Mesenchymal stem cell (in vitro differentiated cells and primary cell): ENCODE results near the gene IGSF10.

Experiments
- DNase-seq: peaks from one replicate; pipeline ENCODE4 v3.0.0-alpha.2; 2013
- H2AFZ ChIP-seq: one replicate; pipeline ENCODE4 v1.6.1; 2013; ENCODE audit warnings: low read depth, mild to moderate bottlenecking, control low read depth, inconsistent platforms, low read length, moderate library complexity
- H2AK5ac ChIP-seq: 2 replicates; pipeline ENCODE4 v1.6.1; 2013; ENCODE audit warnings: low read length, moderate library complexity, mild to moderate bottlenecking, inconsistent platforms; ENCODE audit not compliant: severe bottlenecking
- H2BK120ac ChIP-seq: one replicate; pipeline ENCODE4 v1.6.1; 2013; ENCODE audit warnings: low read depth, mild to moderate bottlenecking, inconsistent platforms, low read length, moderate library complexity
- H2BK12ac ChIP-seq, 2 experiments: one replicate each; pipeline ENCODE4 v1.6.1; 2013; ENCODE audit warnings: inconsistent platforms in 2 of 2, low read length in 2 of 2, mild to moderate bottlenecking in 2 of 2, moderate library complexity in 2 of 2, control low read depth in 1 of 2
- H2BK15ac ChIP-seq: one replicate; pipeline ENCODE4 v1.6.1; 2013; ENCODE audit warnings: mild to moderate bottlenecking, low read depth, inconsistent platforms; ENCODE audit not compliant: poor library complexity, severe bottlenecking
- H2BK5ac ChIP-seq: 2 replicates; pipeline ENCODE4 v1.6.1; 2013; ENCODE audit warnings: low read depth, mild to moderate bottlenecking, low read length, control low read depth, inconsistent platforms; ENCODE audit not compliant: poor library complexity, severe bottlenecking
- H3K14ac ChIP-seq, 2 experiments: one replicate each; pipeline ENCODE4 v1.6.1; 2013; ENCODE audit warnings: inconsistent platforms in 2 of 2, low read length in 2 of 2, control low read depth in 1 of 2, mild to moderate bottlenecking in 1 of 2, moderate library complexity in 1 of 2
- H3K18ac ChIP-seq, 2 experiments: one replicate each; pipeline ENCODE4 v1.6.1; 2013; ENCODE audit warnings: inconsistent platforms in 2 of 2, low read length in 2 of 2, control low read depth in 1 of 2, low read depth in 1 of 2, mild to moderate bottlenecking in 1 of 2
- H3K23ac ChIP-seq, 2 experiments: one replicate each; pipeline ENCODE4 v1.6.1; 2013; ENCODE audit warnings: inconsistent platforms in 2 of 2, low read length in 2 of 2, mild to moderate bottlenecking in 2 of 2, moderate library complexity in 2 of 2, control low read depth in 1 of 2
- H3K27ac ChIP-seq: 2 replicates; pipeline ENCODE4 v1.5.1; 2013; ENCODE audit warnings: mild to moderate bottlenecking, moderate library complexity, low read length, control low read depth, inconsistent platforms; ENCODE audit not compliant: poor library complexity, severe bottlenecking
- H3K27me3 ChIP-seq, 2 experiments: 2 replicates each; pipeline versions ENCODE4 v1.6.1 to v1.7.0; 2013; ENCODE audit warnings: low read length in 2 of 2, mild to moderate bottlenecking in 2 of 2, moderate library complexity in 2 of 2, control low read depth in 1 of 2, inconsistent platforms in 1 of 2; ENCODE audit not compliant: control insufficient read depth in 1 of 2, insufficient read depth in 1 of 2
- H3K36me3 ChIP-seq, 2 experiments: 2 replicates each; pipeline versions ENCODE4 v1.6.1 to v1.7.0; 2013; ENCODE audit warnings: low read length in 2 of 2, control low read depth in 1 of 2, inconsistent platforms in 1 of 2, low read depth in 1 of 2, mild to moderate bottlenecking in 1 of 2; ENCODE audit not compliant: insufficient read depth in 2 of 2, control insufficient read depth in 1 of 2
- H3K4ac ChIP-seq, 2 experiments: one replicate each; pipeline ENCODE4 v1.6.1; 2013; ENCODE audit warnings: inconsistent platforms in 2 of 2, low read length in 2 of 2, mild to moderate bottlenecking in 2 of 2, moderate library complexity in 2 of 2, control low read depth in 1 of 2, low read depth in 1 of 2
- H3K4me1 ChIP-seq: 2 replicates; pipeline ENCODE4 v1.6.1; 2013; ENCODE audit warnings: low read depth, low read length, control low read depth; ENCODE audit not compliant: control insufficient read depth, insufficient read depth
- H3K4me2 ChIP-seq: 2 replicates; pipeline ENCODE4 v1.6.1; 2013; ENCODE audit warnings: low read length, mild to moderate bottlenecking, inconsistent platforms; ENCODE audit not compliant: poor library complexity, severe bottlenecking
- H3K4me3 ChIP-seq, 2 experiments: 2 replicates each; pipeline versions ENCODE4 v1.5.1 to v1.7.0; 2013; ENCODE audit warnings: low read length in 2 of 2, mild to moderate bottlenecking in 2 of 2, control low read depth in 1 of 2, low read depth in 1 of 2; ENCODE audit not compliant: insufficient read depth in 1 of 2
- H3K79me1 ChIP-seq: replicated peaks from 2 replicates; pipeline ENCODE4 v1.6.1; 2013; ENCODE audit warnings: mild to moderate bottlenecking, control low read depth, low read length, inconsistent platforms; ENCODE audit not compliant: poor library complexity, severe bottlenecking
- H3K9ac ChIP-seq: 2 replicates; pipeline ENCODE4 v1.7.0; 2013; ENCODE audit warnings: mild to moderate bottlenecking, low read length, moderate library complexity
- H3K9me3 ChIP-seq: 2 replicates; pipeline ENCODE4 v1.7.0; 2013; ENCODE audit warnings: mild to moderate bottlenecking, low read length; ENCODE audit not compliant: control insufficient read depth
- H4K8ac ChIP-seq: one replicate; pipeline ENCODE4 v1.6.1; 2013; ENCODE audit warnings: inconsistent platforms, mild to moderate bottlenecking, low read length, moderate library complexity
- H4K91ac ChIP-seq: one replicate; pipeline ENCODE4 v1.6.1; 2013; ENCODE audit warnings: mild to moderate bottlenecking, low read length, inconsistent platforms
- WGBS: methylation state at CpG from one replicate; pipeline ENCODE4 v1.1.7; 2013; ENCODE audit warnings: mixed read lengths; 5-methylcytosine and 5-hydroxymethylcytosine counted together

IGSF10 gene

GRCh38 chr3:151480492-151480891 is 19.6 kb upstream of the IGSF10 start:
- H3K23ac ChIP-seq: no peak overlapping the region
- H2AK5ac ChIP-seq: no peak overlapping the region
- H2BK5ac ChIP-seq: no peak overlapping the region
- H4K8ac ChIP-seq: no peak overlapping the region
- H3K27me3 ChIP-seq: peaks cover 0 to 3% of the 10 kb centered on the region in 2 experiments
- no peak for DNase-seq
- no peak overlapping the region for H3K4ac ChIP-seq
- H3K18ac ChIP-seq: no peak overlapping the region
- peaks cover 2% of the 10 kb centered on the region for H3K4me1 ChIP-seq
- H3K9me3 ChIP-seq: peaks cover 11% of the 10 kb centered on the region
- H3K14ac ChIP-seq: no peak overlapping the region
- no peaks in the 10 kb centered on the region for H3K36me3 ChIP-seq
- no peak overlapping the region for H3K4me2 ChIP-seq
- WGBS: 97% methylated on average over 2 of the region's 2 CpGs
- H2AFZ ChIP-seq: no peak overlapping the region
- H3K9ac ChIP-seq: no peak overlapping the region
- no peaks in the 10 kb centered on the region for H3K79me1 ChIP-seq
- no peak overlapping the region for H3K27ac ChIP-seq
- H2BK15ac ChIP-seq: no peak overlapping the region
- no peak overlapping the region for H2BK120ac ChIP-seq
- H3K4me3 ChIP-seq: no peak overlapping the region
- no peak overlapping the region for H4K91ac ChIP-seq
- no peak overlapping the region for H2BK12ac ChIP-seq

- no peak overlapping the region for H2BK120ac ChIP-seq
- no peak overlapping the region for H3K18ac ChIP-seq
- peak; percentile 26 for DNase-seq
- H3K4me1 ChIP-seq: peaks cover 2% of the 10 kb centered on the region
- no peak overlapping the region for H2BK15ac ChIP-seq
- H4K91ac ChIP-seq: no peak overlapping the region
- H3K36me3 ChIP-seq: no peaks in the 10 kb centered on the region
- H4K8ac ChIP-seq: no peak overlapping the region
- no peak overlapping the region for H3K14ac ChIP-seq
- no peak overlapping the region for H3K23ac ChIP-seq
- no peak overlapping the region for H2AFZ ChIP-seq
- no peak overlapping the region for H3K27ac ChIP-seq
- no peak overlapping the region for H3K9ac ChIP-seq
- H3K9me3 ChIP-seq: peaks cover 11% of the 10 kb centered on the region
- H3K4me3 ChIP-seq: no peak overlapping the region
- H3K27me3 ChIP-seq: peaks cover 0 to 3% of the 10 kb centered on the region in 2 experiments
- no peak overlapping the region for H2BK5ac ChIP-seq
- H3K79me1 ChIP-seq: no peaks in the 10 kb centered on the region
- WGBS: 0% methylated on average over 1 of the region's 1 CpG
- no peak overlapping the region for H2BK12ac ChIP-seq
- H2AK5ac ChIP-seq: no peak overlapping the region
- no peak overlapping the region for H3K4me2 ChIP-seq
- H3K4ac ChIP-seq: no peak overlapping the region
Observed at GRCh38 chr3:151479452-151479851, 18.6 kb upstream of the IGSF10 start.

GRCh38 chr3:151478335-151478697 is 17.5 kb upstream of the IGSF10 start:
- H3K27me3 ChIP-seq: peaks cover 0 to 3% of the 10 kb centered on the region in 2 experiments
- H3K27ac ChIP-seq: no peak overlapping the region
- no peak overlapping the region for H4K91ac ChIP-seq
- H3K9ac ChIP-seq: no peak overlapping the region
- H3K18ac ChIP-seq: no peak overlapping the region
- no peak overlapping the region for H3K4me2 ChIP-seq
- no peaks in the 10 kb centered on the region for H3K79me1 ChIP-seq
- no peak overlapping the region for H3K14ac ChIP-seq
- no peak overlapping the region for H3K23ac ChIP-seq
- no peak overlapping the region for H4K8ac ChIP-seq
- no peak for DNase-seq
- H3K4me1 ChIP-seq: peaks cover 2% of the 10 kb centered on the region
- no peak overlapping the region for H2AFZ ChIP-seq
- H2BK120ac ChIP-seq: no peak overlapping the region
- H2BK15ac ChIP-seq: no peak overlapping the region
- H3K4me3 ChIP-seq: no peak overlapping the region
- no peak overlapping the region for H3K4ac ChIP-seq
- peaks cover 11% of the 10 kb centered on the region for H3K9me3 ChIP-seq
- H2BK12ac ChIP-seq: no peak overlapping the region
- H2BK5ac ChIP-seq: no peak overlapping the region
- WGBS: no CpG with 5 or more reads among the region's 1 CpG
- no peak overlapping the region for H2AK5ac ChIP-seq
- no peaks in the 10 kb centered on the region for H3K36me3 ChIP-seq

GRCh38 chr3:151477591-151478334 is 16.9 kb upstream of the IGSF10 start:
- H3K4ac ChIP-seq: no peak overlapping the region
- H2BK15ac ChIP-seq: no peak overlapping the region
- no peak for DNase-seq
- no peak overlapping the region for H3K14ac ChIP-seq
- no peaks in the 10 kb centered on the region for H3K36me3 ChIP-seq
- no peak overlapping the region for H3K18ac ChIP-seq
- 90% methylated on average over 2 of the region's 2 CpGs for WGBS
- H3K79me1 ChIP-seq: no peaks in the 10 kb centered on the region
- H3K23ac ChIP-seq: no peak overlapping the region
- H3K27ac ChIP-seq: no peak overlapping the region
- H3K4me1 ChIP-seq: peaks cover 2% of the 10 kb centered on the region
- H4K8ac ChIP-seq: no peak overlapping the region
- H3K4me2 ChIP-seq: no peak overlapping the region
- peaks cover 11% of the 10 kb centered on the region for H3K9me3 ChIP-seq
- no peak overlapping the region for H2BK120ac ChIP-seq
- H2BK12ac ChIP-seq: no peak overlapping the region
- peaks cover 0 to 3% of the 10 kb centered on the region in 2 experiments for H3K27me3 ChIP-seq
- no peak overlapping the region for H3K4me3 ChIP-seq
- H2BK5ac ChIP-seq: no peak overlapping the region
- no peak overlapping the region for H2AK5ac ChIP-seq
- H2AFZ ChIP-seq: no peak overlapping the region
- no peak overlapping the region for H3K9ac ChIP-seq
- H4K91ac ChIP-seq: no peak overlapping the region
